ENCODE measurements around the gene KRT1.

KRT1 gene

DNA sequence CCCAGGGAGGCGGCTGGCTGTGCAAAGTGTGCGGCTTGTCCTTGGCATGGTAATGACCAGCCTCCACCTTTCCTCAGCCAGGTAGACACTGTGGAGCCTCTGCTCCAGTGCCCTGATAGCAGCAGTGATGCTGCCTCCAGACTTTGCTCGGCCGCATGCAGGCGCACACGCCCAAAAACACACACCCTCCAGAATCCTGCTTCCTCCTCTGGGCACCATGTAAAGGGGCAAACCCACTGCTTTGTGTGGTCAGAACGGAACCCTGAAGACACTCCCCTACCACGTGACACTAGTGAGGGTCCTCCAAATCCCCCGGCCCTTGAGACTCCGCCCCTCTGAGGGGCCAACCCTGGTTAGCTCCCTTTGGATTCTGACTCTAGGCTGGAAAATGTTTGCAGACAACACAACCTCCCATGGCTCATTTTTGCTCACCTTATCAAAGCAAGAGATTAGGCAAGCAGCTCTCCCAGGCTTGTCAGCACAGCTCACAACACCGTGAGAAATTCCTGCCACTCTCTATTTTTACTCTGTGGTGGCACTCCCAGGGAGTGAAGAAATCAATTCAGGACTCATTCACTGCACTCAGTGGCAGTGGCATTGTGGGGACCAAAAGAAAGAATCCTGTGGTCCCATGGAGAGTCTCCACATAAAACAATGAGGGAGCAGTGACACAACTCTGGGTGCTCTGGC lies 18.6 kb upstream of the KRT1 start:
- no peak for DNase-seq (ENCODE audit: low read depth in 2 of 2)

DNA sequence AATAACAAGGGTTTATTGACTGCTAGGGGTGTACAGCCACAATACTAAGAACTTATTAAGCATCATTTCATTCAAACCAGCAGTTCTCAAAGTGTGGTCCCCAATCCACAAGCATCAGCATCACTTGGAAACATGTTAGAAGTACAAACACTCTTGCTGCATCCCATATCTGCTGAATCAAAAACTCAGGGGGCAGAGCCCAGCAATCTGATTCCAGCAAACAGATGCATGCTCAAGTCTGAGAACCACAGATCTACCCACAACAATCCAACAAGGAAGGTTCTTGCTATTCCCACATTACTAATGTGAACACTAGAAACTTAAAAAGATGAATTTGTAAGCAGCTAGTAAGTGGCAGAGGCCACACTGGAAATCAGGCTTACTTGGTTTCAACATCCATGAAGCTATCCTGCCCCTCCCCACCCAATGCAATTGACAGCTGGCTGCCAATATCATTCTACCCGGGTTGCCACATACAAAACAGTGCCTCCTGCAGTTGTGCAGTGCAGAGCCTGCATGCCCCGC lies 16.9 kb upstream of the KRT1 start:
- no peak for DNase-seq (ENCODE audit: low read depth in 2 of 2)

DNA sequence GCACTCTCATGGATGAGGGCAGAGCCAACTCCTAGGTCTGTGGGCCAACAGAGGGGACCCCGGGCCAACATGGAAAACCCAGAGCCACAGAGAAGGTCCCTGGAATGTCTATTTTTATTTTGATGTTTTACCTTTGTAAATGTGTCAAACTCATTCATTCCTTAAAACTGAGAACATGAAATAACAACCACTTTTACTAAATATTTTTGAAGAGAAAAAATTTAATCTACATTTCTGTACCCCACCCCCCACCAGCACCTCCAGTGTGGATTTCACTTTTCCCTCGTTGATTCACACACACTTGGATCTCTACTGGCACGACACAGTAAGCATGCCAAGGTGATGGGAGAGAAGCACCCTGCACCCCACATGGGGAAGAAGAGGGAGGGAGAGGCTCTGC lies 16.4 kb upstream of the KRT1 start:
- no peak for DNase-seq (ENCODE audit: low read depth in 2 of 2)

DNA sequence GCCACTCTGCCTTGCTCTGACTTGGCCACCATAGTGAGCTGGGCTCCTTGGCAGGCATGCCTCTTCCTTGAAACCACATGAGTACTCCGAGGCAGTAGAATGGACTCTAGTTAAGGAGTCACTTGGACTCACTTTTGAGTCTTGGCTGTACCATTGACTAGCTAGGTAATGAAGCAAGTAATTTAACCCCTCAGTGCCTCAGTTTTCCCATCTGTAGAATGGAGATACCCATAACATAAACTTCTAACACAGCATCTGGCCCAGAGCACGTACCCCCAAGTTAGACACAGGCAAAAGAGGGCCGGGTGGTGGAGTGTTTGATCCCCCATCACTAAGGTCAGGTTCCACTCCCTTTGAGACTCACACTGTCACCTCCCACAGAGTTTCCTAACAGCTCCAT lies 14.8 kb upstream of the KRT1 start:
- DNase-seq (ENCODE audit: low read depth in 2 of 2), result no peak

DNA sequence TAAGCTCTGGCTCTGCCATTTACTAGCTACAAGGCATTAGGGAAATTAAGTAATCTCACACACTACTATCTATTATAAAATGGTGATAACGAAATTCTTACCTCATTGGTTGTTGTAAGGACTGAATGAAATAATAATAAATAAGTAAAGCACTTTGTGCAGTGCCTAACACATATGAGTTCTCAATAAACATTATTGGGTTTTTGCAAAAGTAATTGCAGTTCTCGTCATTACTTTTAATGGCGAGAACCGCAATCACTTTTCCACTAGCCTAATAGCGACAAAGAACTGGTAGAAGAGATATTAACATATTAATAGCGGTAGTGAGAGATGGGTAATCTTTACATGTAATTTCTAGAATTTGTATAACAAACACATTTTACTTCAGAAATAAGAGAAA lies 13.9 kb upstream of the KRT1 start:
- DNase-seq (ENCODE audit: low read depth in 2 of 2), result no peak

DNA sequence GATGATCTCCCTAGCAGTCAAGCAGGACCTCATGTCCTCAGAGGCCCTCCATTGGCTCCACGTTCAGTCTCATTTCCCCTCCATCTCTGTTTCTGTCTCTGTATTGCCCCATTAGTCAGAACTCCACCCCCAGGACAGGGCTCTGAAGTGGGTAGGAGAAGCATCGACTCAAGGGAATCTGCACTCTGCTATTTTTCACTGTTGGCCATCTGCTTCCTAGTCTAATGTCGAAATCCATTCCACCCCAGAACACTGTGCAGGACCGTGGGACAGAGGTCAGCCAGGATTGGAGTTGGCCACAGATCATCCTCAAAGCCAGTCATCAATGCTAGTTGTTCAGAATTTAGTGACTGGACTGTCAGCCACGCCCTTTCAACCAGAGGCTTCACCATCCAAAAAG lies 13.1 kb upstream of the KRT1 start:
- DNase-seq (ENCODE audit: low read depth in 2 of 2), result no peak

DNA sequence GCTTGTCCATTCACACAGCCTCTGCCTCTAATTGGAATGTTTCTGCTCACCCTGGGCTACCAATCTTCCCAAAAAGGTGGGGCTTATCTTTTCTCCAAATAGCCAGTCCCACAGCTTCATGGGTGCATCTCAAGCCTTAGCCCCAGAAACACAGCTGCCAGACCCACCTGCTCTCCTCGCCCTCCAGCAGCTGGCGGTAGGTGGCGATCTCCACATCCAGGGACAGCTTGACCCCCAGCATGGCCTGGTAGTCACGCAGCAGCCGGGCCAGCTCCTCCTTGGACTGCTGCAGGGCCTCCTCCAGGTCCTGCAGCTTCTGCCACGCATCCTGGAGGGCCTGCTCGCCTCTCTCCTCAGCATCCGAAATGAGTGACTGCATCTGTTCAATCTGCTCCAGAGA lies 12.0 kb upstream of the KRT1 start:
- no peak for DNase-seq (ENCODE audit: low read depth in 2 of 2)

DNA sequence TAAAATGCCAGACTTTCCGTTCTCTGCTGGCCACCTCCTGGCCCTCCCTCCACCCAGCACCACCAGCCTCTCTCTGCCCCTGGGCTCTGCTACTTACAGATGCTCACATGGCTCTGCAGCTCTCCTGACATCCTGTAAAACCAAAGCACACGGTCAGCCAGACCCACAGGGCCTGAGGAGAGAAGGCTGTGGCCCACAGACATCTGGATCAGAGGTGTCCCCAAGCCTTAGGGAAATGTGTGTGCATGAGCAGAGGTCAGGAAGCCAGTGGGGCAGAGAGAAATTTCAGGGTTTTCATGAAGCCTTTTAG lies 11.6 kb upstream of the KRT1 start:
- no peak for DNase-seq (ENCODE audit: low read depth in 2 of 2)

DNA sequence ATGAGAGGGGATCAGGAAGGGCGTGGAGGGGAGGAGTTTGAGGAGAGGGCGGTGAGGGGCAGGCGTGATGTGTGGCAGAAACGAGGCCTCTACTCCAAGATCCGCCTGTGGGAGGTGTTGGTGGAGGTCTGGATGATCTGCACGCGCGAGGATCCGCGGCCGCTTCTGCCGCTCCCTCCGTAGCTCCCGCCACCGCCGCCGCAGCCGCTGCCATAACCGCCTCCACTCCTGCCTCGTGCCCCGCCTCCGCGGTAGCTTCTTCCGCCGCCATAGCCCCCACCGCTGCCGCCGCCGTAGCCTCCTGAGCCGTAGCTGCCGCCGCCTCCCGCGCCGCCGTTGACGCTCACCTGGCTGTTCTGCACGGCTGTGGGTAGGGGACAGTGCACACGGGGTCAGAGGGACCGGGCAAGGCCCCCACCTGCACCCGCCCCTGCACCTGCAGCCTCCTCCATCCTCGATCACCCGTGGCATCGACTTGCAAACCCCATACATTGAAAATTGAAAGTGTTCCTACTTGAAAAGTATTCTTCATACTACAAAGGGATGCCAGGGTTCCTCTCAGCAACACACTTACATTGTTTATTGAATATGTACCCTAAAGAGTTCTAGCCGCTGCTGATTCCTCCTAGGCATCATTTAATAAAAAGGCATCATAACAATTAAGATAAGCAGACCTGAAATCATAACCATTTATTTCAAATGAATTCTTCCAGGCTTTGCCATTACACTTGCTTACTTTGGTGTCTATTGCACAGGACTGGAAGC lies 11.1 kb upstream of the KRT1 start:
- peak; percentile 14 to 31 for DNase-seq (ENCODE audit: low read depth in 2 of 2)

DNA sequence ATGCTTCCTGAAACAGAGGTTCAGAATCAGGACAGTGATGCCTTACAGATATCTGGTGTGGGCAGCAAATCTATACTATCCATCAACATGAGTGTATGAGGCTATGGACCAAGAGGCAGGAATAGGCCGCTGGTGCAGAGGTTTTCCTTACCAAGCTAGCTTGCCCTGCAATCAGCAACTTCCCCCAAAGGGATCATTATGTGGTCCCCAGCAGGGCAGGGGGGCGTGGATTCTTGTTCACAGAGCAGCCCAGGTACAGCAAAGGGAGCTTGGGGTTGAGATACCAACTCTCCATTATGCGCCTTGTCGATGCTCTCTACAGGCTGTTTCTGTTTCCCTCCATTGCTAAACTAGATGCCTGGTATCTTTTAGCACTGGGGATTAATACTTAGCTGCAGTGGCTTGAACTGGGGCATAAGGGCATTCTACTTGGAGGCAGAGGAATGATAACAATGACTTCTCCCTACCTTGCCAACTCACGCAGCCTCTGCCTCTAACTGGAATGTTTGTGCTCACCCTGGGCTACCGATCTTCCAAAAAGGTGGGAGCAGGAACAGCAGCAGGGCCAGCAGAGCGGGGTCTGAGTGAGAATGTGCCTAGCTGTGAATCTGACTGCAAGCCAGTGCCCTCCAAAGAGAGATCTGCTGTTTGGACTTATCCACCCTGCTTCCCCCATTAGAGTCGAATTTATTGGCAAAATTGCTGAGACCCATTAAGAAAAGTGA lies 10.3 kb upstream of the KRT1 start:
- DNase-seq (ENCODE audit: low read depth in 2 of 2), result no peak

DNA sequence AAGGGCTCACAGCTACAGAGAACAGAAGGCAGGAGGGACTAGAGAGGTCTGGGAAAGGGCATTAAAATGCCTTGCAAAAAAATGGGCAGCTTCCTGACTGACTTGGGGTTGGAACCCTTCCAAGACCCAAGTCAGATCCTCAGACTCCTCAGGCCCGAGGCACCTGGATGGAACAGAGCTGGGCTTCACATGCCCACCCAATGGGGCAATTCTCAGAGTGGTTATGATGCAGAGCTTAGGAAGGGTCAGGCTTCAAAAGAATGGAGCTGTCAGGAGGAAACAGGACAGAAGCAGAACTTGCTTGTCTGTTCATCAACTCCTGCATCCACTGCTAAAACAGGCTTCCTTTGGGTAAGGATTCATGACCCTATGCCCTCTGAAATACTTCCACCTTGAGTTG lies 9.7 kb upstream of the KRT1 start:
- DNase-seq (ENCODE audit: low read depth in 2 of 2), result no peak

DNA sequence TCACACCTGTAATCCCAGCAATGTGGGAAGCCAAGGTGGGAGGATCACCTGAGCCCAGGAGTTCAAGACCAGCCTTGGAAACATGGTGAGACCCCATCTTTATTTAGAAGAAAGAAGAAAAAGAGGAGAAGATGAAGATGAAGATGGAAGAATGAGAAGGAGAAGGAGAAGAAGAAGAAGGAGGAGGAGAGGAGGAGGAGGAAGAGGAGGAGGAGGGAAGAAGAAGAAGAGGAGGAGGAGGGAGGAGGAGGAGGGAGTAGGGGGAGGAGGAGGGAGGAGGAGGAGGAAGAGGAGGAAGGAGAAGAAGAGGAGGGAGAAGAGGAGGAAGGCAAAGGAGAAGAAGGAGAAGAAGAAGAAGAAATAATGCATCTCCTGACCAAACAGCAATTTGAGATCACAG lies 9.0 kb upstream of the KRT1 start:
- DNase-seq (ENCODE audit: low read depth in 2 of 2), result no peak

DNA sequence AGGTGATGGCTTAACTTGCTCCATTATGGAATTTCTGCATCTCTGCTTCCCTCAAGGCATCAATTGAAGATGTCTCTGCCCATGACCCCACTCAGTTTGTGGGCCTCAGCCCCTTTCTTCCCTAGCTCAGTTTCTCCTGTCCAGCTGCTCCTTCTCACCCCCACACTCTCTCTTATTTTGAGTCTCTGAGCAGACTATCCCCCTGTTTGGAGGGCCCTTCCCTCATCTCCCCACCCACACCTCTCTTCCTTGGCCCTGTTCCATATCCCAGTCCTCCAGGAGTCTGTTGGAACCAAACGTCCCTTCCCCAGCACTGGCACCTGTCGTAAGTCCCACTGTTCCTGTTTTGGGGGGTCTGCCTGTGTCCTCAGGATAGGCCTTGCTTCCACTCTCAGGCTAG lies 8.3 kb upstream of the KRT1 start:
- DNase-seq (ENCODE audit: low read depth in 2 of 2), result no peak

DNA sequence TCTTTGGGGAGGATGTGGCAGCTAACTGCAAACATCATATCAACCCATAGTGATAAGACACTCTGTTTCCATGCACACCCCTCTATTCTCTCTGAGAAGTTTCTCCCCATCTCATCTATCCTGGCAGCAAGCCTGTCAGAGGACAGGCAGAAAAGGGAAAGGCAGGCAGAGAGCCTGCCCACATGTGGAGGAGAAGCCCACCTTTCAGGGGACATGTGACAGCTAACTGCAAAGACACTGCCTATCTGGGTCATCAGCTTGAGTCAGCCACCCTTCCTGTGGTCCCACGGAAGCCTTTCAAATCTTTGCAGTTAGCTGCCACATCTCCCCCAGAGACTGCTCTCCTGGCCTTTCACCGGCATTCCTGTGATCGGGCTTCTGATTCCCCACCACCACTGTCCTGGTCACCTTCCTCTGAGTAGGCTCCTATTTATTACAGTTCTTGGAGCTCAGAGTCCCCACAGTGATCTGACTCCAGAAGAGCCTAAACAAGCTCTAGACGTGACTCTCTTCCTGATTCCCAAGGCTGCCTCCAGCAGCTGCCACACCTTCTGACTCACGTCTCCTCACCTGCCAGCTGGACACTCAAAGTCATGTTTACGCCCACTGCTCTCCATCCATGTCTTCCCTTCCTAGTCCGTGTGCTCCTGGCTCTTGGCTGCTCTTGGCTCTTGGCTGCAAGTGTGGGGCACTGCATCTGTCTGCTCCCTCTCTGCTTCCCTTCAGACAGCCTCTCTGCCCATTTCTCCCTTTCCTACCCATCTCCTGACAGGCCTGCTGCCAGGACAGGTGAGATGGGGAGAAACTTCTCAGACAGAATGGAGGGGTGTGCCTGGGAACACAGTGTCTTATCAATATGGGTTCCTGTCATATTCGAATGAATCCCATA lies 7.5 kb upstream of the KRT1 start:
- no peak for DNase-seq (ENCODE audit: low read depth in 2 of 2)

DNA sequence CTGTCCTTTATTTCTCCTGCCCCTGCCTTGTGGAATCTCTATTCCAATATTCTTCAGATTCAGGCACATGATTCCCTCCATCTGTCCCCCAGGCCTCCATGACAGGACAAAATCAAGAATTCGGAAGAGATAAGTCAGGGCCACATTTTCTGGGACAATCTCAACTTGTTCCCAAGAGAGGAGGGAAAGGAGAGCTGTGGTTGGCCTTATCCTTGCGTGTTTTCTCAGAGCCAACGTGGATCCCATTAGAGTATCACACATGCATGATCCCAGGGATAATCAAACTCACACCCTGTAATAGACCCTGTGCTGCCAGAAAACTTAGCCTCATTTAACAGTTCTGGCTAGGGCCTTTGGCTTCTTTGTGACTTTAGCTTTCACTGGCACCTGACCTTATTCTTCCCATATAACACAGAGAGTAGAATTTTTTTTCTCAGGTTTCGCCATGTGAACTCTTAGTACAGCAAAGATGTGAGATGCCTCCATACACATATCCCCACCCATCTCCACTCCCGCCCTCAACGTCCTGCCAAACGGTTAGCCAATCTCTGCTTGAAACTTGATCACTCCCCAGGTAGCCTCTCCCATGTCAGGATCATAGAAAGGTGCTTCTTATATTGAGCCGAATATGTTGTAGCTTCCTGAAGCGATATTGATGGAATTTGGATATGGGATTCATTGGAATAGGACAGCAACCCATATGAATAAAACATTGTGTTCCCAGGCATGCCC lies 6.7 kb upstream of the KRT1 start:
- DNase-seq (ENCODE audit: low read depth in 2 of 2), result no peak

DNA sequence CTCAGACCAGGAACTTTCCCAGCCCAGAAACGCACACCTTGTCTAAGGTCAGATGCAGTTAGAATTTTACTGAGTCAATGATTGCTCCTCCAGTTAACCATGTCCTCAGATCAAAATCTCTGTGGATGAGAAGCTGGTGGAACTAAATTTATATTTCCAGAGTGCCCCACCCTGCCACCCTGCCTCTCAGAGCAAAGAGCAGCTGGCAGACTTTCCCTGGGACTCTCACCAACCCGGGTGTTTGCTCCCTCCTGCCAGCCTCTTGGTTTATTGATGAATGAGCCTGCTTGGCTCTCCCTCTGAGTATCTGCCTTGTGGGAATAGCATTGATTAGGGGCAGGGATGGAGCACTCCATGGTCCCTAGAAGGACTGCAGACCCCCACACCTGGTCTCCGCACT lies 5.9 kb upstream of the KRT1 start:
- DNase-seq (ENCODE audit: low read depth in 2 of 2), result no peak

DNA sequence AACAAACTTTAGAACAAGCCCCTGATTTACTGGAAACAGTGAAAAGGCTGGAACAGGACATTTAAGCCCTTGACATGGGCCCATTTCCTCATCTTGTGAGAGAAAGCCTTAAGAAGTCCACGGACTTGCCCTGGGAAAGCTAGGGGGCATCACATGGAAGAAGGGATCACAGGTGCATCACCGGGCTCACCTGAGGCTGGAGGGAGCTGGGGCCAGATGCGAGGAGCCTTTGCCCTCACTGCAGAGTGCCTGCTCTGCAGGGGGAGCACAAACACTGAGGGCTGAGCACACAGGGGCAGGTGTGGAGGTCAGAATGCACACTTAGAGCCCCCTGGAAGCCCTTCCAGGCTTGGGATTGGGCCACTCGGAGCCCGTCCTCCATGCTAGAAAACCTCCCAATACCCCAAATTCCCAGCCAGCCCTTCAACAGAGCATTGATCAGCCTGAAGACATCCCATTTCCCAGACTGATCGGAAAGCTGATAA lies 5.2 kb upstream of the KRT1 start:
- DNase-seq (ENCODE audit: low read depth in 2 of 2), result no peak

DNA sequence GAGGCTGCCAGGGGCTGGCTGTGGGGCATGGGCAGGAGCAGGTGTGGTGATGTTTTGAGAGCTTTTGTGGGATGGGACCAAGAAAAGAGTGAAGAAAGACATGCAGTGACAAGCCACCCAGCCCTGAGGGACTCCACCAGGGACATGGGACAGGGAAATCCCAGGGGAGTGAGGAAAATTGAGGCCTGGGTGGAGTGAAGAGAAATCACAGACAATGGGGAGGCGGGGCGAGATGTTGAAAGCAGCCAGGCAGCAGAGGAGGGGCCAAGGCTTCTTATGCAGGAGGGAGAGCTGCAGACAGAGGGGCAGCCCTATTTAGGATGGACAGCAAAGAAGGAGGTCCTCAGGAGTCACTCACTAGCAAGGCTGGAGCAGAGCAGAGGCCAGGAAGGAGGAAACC lies 4.2 kb upstream of the KRT1 start:
- DNase-seq (ENCODE audit: low read depth in 2 of 2), result no peak

DNA sequence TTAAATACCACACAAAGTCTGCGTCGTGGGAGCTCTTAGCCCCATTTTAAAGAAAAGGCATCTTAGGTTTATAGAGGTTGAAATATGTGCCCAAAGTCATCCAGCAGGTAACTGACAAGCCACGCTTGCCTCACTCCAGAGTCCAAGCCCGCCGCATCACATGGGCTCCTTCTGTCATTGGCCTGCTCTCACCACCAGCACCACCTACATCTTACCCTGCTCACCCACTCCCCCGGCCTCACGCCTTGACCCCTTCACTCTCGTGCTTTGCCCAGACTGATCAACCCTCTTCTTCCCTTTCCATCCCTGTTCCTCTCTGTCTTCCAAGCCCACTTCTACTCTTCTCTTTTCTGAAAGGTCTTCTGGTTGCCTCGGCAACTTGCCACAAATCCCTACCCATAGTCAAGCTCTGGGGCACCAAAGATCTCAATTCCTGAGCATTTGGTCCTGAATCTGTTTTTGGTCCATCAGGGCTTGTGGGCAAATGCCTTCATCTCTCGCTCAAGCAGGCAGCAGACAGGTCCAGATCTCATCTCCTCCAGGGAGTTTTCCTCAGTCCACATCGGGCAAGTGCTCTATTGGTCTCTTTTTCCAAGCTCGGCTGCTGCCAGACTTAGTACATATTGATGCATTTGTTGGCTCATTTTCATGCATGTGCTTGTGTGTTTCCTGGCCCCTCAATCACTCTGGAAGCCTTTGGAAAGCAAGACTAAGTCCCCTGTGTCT lies 3.5 kb upstream of the KRT1 start:
- no peak for DNase-seq (ENCODE audit: low read depth in 2 of 2)

DNA sequence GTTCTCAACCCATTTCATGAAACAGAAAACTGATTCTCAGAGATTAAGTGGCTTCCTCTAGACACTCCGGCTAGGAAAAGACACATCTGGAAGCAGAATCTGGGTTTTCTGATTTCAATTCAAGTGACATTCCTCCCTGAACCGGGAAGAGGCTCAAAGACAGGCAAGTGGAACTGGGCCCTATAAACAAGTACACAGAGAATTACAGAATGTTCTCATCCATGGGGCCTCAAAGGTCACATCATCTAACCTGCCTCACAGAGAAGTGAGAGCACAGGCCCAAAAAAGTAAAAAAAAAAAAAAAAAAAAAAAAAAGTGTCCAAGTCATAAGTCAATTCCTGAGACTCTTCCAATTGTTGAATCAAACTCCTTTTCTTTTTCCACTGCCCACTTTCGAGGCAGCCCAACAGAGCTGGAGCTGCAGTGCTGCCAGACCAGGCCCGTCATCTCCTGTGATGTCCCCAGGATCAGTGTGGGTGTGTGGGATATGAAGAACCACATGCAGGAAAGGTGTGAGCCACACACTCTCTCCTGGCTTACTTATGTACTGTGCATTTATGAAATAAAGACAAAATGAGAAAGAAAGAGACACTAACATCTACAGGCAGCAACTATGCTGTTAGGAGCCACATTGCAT lies 2.8 kb upstream of the KRT1 start:
- no peak for DNase-seq (ENCODE audit: low read depth in 2 of 2)
